HepG2 (cell line): Measurements from ENCODE around the gene ERF. TPM values are rescaled to one million over a fixed set of nuclear protein-coding genes. Genes with fewer than 3 reads are reported as not detected.
A peak's percentile ranks its signal among the peaks of the same experiment; 100 is the strongest.

Source experiments
- JUNB ChIP-seq: sonication (generic); formaldehyde crosslinking; IDR thresholded peaks from 2 replicates; pipeline ENCODE4 v1.8.0; 2022; ENCODE audit warnings: missing genetic modification reagents, mild to moderate bottlenecking, borderline replicate concordance
- KMT2B ChIP-seq: IDR thresholded peaks from 2 replicates; pipeline ENCODE4 v1.6.1; 2016; ENCODE audit warnings: missing genetic modification reagents, missing compliant biosample characterization
- MAF1 ChIP-seq: sonication (generic); formaldehyde crosslinking; IDR thresholded peaks from 2 replicates; pipeline ENCODE4 v1.5.0; 2020; ENCODE audit warnings: missing genetic modification reagents, borderline replicate concordance
- MXD4 ChIP-seq: IDR thresholded peaks from 2 replicates; pipeline ENCODE4 v1.6.1; 2016; ENCODE audit warnings: mild to moderate bottlenecking, missing biosample characterization, missing genetic modification reagents
- SOX6 ChIP-seq, 2 experiments: fragments of 450-650 bp in 1 of 2; sonication (generic) in 1 of 2; formaldehyde crosslinking in 1 of 2; IDR thresholded peaks; 2 replicates each; pipeline versions ENCODE4 v1.4.0 to v1.6.1; 2017 to 2020; ENCODE audit warnings: antibody characterized with exemption in 1 of 2, mild to moderate bottlenecking in 1 of 2, missing genetic modification reagents in 1 of 2
- YEATS4 ChIP-seq: sonication (generic); formaldehyde crosslinking; IDR thresholded peaks from 2 replicates; pipeline ENCODE4 v1.4.0; 2020; ENCODE audit warnings: missing genetic modification reagents, borderline replicate concordance
- polyA plus RNA-seq, 8 experiments: library from polyadenylated mRNA; depleted of rRNA in 3 of 8; stranded (reverse) in 7 of 8; unstranded in 1 of 8; fragments of >200 nt; fragmentation: Illumina TruSeq in 4 of 8; extraction: Trizol in 4 of 8; gene quantifications; 2 replicates each; pipeline versions ENCODE4 v1.2.1 to v1.2.3, GENCODE V29; 2011 to 2016; ENCODE audit warnings: low read depth in 4 of 8, missing spikeins in 1 of 8, mixed read lengths in 1 of 8; ENCODE audit not compliant: insufficient read depth in 1 of 8
- total RNA-seq, 5 experiments: library from RNA; depleted of rRNA; stranded (reverse); fragments of >200 nt; fragmentation: Illumina TruSeq; extraction: Trizol; gene quantifications; 2 replicates each; pipeline ENCODE4 v1.2.3, GENCODE V29; 2016; ENCODE audit warnings: low read depth in 1 of 5
- TF ChIP-seq, protein P1 (sequence below): sonication (generic); formaldehyde crosslinking; IDR thresholded peaks from 2 replicates; pipeline ENCODE4 v1.4.0; 2020; ENCODE audit warnings: mild to moderate bottlenecking, missing genetic modification reagents
- TF ChIP-seq, protein P2 (sequence below): sonication (generic); formaldehyde crosslinking; IDR thresholded peaks from 2 replicates; pipeline ENCODE4 v1.8.0; 2022; ENCODE audit warnings: mild to moderate bottlenecking, missing genetic modification reagents, moderate library complexity
- TF ChIP-seq, protein P3 (sequence below): sonication (generic); formaldehyde crosslinking; IDR thresholded peaks from 2 replicates; pipeline ENCODE4 v1.5.0; 2020; ENCODE audit warnings: mild to moderate bottlenecking, missing genetic modification reagents, borderline replicate concordance

ERF gene
- total and polyA plus RNA-seq, 2 of the 13 experiments (the other 11 are each of a cell fraction or from before 2014, with no cell fraction given): 67.1 to 69.9 TPM

DNA sequence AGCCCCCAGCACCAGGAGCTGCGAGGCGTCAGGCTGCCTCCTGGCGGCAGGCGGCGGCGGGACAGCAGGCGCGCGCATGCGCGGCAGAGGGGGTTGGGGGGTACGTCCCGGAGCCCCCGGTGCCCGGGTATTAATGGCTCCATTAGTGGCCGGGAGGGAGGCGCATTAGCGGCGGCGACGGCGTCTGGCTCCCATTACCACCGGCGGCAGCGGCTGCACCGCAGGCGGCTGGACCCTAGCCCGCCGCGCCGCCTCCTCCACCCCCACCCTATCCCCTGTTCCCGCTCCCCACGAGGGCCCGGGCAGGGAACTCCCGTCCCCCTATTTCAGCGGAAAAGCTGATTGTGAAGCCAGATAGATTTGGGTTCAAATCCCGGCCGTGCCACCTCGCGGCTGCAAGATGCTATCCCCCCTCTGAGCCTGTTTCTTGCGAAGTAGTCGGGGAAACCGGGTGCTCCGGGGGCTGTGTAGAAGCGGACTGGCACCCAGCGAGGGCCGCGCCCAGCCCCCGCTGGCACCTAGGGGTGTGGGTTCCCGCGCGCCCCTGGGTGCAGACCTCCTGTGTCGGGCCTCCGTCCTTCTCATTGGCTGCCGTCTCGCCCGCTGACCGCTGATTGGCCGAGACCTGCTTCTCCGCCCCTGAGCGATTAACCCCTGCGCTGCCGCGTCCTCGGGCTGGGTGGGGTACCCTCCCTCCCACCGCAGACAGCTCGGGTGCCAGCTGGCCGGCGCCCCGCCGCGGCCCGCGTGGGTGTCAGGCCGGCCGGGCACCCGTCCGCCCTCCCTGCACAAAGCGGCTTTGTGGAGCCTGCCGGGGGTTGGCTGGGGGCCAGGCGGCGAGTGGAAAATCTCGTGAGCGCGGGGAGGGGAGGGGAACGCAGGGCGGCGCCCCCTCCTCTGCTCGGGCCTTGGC is 25.2 kb upstream of the ERF start (continued):
- TF ChIP-seq, protein P1, sequence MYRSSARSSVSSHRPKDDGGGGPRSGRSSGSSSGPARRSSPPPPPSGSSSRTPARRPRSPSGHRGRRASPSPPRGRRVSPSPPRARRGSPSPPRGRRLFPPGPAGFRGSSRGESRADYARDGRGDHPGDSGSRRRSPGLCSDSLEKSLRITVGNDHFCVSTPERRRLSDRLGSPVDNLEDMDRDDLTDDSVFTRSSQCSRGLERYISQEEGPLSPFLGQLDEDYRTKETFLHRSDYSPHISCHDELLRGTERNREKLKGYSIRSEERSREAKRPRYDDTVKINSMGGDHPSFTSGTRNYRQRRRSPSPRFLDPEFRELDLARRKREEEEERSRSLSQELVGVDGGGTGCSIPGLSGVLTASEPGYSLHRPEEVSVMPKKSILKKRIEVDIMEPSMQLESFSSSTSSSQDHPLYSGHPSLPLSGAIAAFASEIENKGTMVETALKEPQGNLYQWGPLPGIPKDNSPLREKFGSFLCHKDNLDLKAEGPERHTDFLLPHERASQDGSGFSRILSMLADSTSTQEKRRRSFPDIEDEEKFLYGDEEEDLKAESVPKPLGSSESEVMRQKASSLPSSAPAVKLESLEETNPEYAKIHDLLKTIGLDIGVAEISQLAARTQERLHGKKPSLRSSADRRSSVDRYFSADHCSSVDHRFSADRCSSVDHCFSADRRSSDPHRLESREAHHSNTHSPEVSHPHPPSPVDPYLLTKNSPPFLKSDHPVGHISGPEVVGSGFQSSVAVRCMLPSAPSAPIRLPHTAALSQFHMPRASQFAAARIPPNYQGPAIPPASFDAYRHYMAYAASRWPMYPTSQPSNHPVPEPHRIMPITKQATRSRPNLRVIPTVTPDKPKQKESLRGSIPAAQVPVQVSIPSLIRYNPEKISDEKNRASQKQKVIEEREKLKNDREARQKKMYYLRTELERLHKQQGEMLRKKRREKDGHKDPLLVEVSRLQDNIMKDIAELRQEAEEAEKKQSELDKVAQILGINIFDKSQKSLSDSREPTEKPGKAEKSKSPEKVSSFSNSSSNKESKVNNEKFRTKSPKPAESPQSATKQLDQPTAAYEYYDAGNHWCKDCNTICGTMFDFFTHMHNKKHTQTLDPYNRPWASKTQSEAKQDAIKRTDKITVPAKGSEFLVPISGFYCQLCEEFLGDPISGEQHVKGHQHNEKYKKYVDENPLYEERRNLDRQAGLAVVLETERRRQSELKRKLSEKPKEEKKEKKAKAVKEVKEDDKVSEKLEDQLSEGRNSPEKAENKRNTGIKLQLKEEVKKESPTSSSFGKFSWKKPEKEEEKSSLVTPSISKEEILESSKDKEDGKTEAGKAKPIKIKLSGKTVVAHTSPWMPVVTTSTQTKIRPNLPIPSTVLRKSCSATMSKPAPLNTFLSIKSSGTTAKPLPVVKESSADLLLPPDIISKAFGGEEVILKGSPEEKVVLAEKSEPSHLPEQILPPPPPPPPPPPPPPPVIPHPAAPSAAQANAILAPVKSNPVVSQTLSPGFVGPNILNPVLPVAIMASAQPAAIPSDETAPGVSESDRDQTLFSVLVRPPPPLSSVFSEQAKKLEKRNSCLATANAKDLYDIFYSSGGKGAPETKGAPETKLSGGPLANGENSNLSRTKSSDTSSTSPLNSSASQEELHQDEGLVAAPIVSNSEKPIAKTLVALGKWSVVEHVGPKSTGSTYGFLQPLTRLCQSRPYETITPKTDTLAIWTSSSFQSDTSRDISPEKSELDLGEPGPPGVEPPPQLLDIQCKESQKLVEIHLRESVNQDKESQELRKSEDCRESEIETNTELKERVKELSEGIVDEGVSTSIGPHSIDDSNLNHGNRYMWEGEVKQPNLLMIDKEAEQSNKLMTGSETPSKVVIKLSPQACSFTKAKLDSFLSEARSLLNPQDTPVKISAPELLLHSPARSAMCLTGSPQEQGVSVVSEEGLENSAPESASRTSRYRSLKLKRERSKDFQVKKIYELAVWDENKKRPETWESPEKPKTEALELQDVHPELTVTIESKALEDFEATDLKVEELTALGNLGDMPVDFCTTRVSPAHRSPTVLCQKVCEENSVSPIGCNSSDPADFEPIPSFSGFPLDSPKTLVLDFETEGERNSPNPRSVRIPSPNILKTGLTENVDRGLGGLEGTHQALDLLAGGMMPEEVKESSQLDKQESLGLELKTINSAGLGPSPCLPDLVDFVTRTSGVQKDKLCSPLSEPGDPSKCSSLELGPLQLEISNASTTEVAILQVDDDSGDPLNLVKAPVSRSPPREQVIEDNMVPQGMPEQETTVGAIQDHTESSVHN (CRISPR knock-in tag): no peak
- TF ChIP-seq SOX6 (IDR thresholded peaks at IDR 0.05) (no peak), SOX6 (CRISPR knock-in tag; IDR thresholded peaks at IDR 0.05) (peak; percentile 40; the same call in 1 of the 2 replicates), MAF1 (0 out of 2 replicates have a peak, but pooled peaks have one; percentile 41), YEATS4 (CRISPR knock-in tag) (peak; percentile 78), KMT2B (no peak), JUNB (no peak), MXD4 (CRISPR knock-in tag) (no peak; the same call in 1 of the 2 replicates)
- TF ChIP-seq, protein P2, sequence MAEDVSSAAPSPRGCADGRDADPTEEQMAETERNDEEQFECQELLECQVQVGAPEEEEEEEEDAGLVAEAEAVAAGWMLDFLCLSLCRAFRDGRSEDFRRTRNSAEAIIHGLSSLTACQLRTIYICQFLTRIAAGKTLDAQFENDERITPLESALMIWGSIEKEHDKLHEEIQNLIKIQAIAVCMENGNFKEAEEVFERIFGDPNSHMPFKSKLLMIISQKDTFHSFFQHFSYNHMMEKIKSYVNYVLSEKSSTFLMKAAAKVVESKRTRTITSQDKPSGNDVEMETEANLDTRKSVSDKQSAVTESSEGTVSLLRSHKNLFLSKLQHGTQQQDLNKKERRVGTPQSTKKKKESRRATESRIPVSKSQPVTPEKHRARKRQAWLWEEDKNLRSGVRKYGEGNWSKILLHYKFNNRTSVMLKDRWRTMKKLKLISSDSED (CRISPR knock-in tag): peak; percentile 68; the same call in 1 of the 2 replicates
- TF ChIP-seq, protein P3, sequence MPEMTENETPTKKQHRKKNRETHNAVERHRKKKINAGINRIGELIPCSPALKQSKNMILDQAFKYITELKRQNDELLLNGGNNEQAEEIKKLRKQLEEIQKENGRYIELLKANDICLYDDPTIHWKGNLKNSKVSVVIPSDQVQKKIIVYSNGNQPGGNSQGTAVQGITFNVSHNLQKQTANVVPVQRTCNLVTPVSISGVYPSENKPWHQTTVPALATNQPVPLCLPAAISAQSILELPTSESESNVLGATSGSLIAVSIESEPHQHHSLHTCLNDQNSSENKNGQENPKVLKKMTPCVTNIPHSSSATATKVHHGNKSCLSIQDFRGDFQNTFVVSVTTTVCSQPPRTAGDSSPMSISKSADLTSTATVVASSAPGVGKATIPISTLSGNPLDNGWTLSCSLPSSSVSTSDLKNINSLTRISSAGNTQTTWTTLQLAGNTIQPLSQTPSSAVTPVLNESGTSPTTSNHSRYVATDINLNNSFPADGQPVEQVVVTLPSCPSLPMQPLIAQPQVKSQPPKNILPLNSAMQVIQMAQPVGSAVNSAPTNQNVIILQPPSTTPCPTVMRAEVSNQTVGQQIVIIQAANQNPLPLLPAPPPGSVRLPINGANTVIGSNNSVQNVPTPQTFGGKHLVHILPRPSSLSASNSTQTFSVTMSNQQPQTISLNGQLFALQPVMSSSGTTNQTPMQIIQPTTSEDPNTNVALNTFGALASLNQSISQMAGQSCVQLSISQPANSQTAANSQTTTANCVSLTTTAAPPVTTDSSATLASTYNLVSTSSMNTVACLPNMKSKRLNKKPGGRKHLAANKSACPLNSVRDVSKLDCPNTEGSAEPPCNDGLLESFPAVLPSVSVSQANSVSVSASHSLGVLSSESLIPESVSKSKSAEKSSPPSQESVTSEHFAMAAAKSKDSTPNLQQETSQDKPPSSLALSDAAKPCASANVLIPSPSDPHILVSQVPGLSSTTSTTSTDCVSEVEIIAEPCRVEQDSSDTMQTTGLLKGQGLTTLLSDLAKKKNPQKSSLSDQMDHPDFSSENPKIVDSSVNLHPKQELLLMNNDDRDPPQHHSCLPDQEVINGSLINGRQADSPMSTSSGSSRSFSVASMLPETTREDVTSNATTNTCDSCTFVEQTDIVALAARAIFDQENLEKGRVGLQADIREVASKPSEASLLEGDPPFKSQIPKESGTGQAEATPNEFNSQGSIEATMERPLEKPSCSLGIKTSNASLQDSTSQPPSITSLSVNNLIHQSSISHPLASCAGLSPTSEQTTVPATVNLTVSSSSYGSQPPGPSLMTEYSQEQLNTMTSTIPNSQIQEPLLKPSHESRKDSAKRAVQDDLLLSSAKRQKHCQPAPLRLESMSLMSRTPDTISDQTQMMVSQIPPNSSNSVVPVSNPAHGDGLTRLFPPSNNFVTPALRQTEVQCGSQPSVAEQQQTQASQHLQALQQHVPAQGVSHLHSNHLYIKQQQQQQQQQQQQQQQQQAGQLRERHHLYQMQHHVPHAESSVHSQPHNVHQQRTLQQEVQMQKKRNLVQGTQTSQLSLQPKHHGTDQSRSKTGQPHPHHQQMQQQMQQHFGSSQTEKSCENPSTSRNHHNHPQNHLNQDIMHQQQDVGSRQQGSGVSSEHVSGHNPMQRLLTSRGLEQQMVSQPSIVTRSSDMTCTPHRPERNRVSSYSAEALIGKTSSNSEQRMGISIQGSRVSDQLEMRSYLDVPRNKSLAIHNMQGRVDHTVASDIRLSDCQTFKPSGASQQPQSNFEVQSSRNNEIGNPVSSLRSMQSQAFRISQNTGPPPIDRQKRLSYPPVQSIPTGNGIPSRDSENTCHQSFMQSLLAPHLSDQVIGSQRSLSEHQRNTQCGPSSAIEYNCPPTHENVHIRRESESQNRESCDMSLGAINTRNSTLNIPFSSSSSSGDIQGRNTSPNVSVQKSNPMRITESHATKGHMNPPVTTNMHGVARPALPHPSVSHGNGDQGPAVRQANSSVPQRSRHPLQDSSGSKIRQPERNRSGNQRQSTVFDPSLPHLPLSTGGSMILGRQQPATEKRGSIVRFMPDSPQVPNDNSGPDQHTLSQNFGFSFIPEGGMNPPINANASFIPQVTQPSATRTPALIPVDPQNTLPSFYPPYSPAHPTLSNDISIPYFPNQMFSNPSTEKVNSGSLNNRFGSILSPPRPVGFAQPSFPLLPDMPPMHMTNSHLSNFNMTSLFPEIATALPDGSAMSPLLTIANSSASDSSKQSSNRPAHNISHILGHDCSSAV (CRISPR knock-in tag): no peak
